Naive B cell (primary cell): ENCODE results near the gene RLN2. TPM values are rescaled to one million over a fixed set of nuclear protein-coding genes. Genes with fewer than 3 reads are reported as not detected.

ENCODE experiments used
- polyA plus RNA-seq, 6 donors: library from polyadenylated mRNA; unstranded; fragments of 300-500 nt; fragmentation: Illumina TruSeq; gene quantifications; one replicate each; pipeline ENCODE4 v1.2.3, GENCODE V29; 2021; ENCODE audit warnings: low read depth in 6 of 6

The RLN2 gene
- polyA plus RNA-seq, 6 donors from 2014 or later: 2.2 to 10.6 (median 5.5) TPM; not detected in 1

Other genes starting within 250 kb of the RLN2 start
- gene INSL6, start 119.1 kb downstream of the RLN2 start, polyA plus RNA-seq: under 1 TPM in 1 of 6 donors, not detected in 5; 0.22 TPM
- not detected for gene INSL4, start 73.3 kb downstream of the RLN2 start, polyA plus RNA-seq
- 1 to 10 TPM in 1 of 6 donors, under 1 TPM in 2, not detected in 3; 0.40 to 1.3 (median 0.59) TPM for gene RLN1, start 35.2 kb upstream of the RLN2 start, polyA plus RNA-seq
- 10 to 100 TPM; 30.3 to 61.6 (median 49.1) TPM for gene PLGRKT, start 133.2 kb upstream of the RLN2 start, polyA plus RNA-seq
- under 1 TPM in 5 of 6 donors, not detected in 1; 0.29 to 0.61 (median 0.40) TPM for gene CD274, start 145.8 kb upstream of the RLN2 start, polyA plus RNA-seq
- gene PDCD1LG2, start 205.8 kb upstream of the RLN2 start, polyA plus RNA-seq: under 1 TPM in 2 of 6 donors, not detected in 4; 0.13 to 0.49 TPM